Uterus (tissue), 4 donors: ENCODE results near the gene TULP1. TPM values are rescaled to one million over a fixed set of nuclear protein-coding genes. Genes with fewer than 3 reads are reported as not detected.
A peak's percentile ranks its signal among the peaks of the same experiment; 100 is the strongest.

Experiments
- DNase-seq, 2 donors: peaks; one replicate each; pipeline ENCODE4 v3.0.0-alpha.2; 2019 to 2020
- H3K27ac ChIP-seq, 2 donors: fragments of 200-600 bp; sonication (generic); 1 replicate in 1 of 2; 2 replicates in 1 of 2; pipeline ENCODE4 v1.5.1; 2016 to 2018
- H3K27me3 ChIP-seq, 2 donors: fragments of 200-600 bp; sonication (generic); one replicate each; pipeline ENCODE4 v1.5.1; 2018 to 2019; ENCODE audit warnings: control low read depth in 1 of 2
- H3K36me3 ChIP-seq, 2 donors: fragments of 200-600 bp; sonication (generic); one replicate each; pipeline ENCODE4 v1.5.1; 2019; ENCODE audit warnings: control low read depth in 1 of 2
- H3K4me1 ChIP-seq, 2 donors: fragments of 200-600 bp; sonication (generic); one replicate each; pipeline ENCODE4 v1.5.1; 2018 to 2019; ENCODE audit warnings: control low read depth in 1 of 2
- H3K4me3 ChIP-seq, 2 donors: fragments of 200-600 bp; sonication (generic); 1 replicate in 1 of 2; 2 replicates in 1 of 2; pipeline ENCODE4 v1.5.1; 2018 to 2019; ENCODE audit warnings: mild to moderate bottlenecking in 1 of 2
- H3K9me3 ChIP-seq, 2 donors: fragments of 200-600 bp; sonication (generic); one replicate each; pipeline ENCODE4 v1.5.1; 2019; ENCODE audit warnings: control low read depth in 1 of 2
- POLR2A ChIP-seq, 2 donors: fragments of 450-650 bp; IDR thresholded peaks; one replicate each; pipeline ENCODE4 v1.6.1; 2016; ENCODE audit warnings: antibody characterized with exemption in 2 of 2, mild to moderate bottlenecking in 1 of 2, moderate library complexity in 1 of 2
- intact Hi-C: fragments of 100-400 bp; cut with DNase I; formaldehyde crosslinking; loops from one replicate; pipeline ENCODE4 v1.15.1; 2023; ENCODE audit warnings: low total_unique reads
- microRNA-seq: library from miRNA; unstranded; fragments of <30 nt; microRNA quantifications from one replicate; pipeline ENCODE4, GENCODE V29; 2016; ENCODE audit warnings: borderline microRNAs expressed, borderline replicate concordance
- small RNA-seq: library from RNA; depleted of rRNA; stranded (forward); fragments of <200 nt; gene quantifications from one replicate; pipeline ENCODE3, GENCODE V24; 2016
- total RNA-seq, 4 donors: library from RNA; depleted of rRNA in 3 of 4; stranded (reverse); fragments of >200 nt in 3 of 4; gene quantifications; one replicate each; pipeline versions ENCODE4 v1.1.0 to v1.2.4, GENCODE V29; 2014 to 2023
- TF ChIP-seq, protein P1 (sequence below), 4 experiments: fragments of 200-600 bp in 2 of 4; fragments of 450-650 bp in 2 of 4; sonication (generic) in 2 of 4; IDR thresholded peaks; one replicate each; pipeline ENCODE4 v1.5.1; 2016 to 2019; ENCODE audit warnings: antibody characterized with exemption in 4 of 4, mild to moderate bottlenecking in 2 of 4, moderate library complexity in 1 of 4
- donor health status: DM: yes; HTN: yes; CAD: no.

The TULP1 gene
- total RNA-seq, 4 donors from 2014 or later, result 1.6 to 3.2 (median 2.1) TPM; not detected in 1

DNA sequence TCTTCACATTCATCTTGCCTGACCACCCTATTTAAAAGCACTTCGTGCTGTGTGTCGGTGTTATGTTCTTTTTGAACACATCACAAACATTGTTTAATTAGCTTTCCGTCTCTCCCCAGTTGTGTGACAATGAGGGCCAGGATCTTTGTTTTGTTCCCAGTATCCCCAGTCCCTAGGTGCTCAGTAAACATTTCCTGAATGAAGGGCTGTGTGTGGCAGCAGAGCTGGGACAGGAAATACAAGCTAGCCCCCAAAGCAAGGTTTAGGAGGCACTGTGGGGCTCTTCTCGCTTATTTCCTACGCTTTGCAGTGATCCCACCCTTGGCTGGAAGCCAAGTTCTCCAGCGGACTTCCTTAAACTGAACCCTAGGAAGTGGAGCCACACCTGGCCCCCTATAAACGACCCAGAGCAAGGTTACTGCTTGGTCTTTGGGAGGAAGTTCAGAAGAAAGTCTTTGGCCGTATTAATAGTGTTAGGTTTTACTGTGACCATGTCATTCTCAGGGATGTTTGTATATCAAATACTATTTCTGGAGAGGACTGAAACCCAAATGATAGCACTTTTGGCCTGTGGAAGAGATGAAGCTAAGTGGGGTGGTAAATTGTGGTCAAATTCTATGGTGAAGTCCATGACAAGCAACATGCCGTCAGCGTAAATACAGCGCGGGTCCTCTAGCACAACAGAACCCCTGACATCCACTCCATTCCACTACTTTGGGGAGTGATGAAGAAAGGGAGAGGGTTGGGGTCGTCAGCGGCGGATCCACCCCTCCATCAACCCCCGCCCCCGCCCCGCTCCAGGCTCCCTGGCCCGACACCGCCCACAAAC lies 61.1 kb downstream of the TULP1 start:
- peak overlapping the region; percentile 39 to 61 for H3K4me3 ChIP-seq
- H3K4me1 ChIP-seq, result no peaks in the 10 kb centered on the region
- no peaks in the 10 kb centered on the region for H3K36me3 ChIP-seq
- peak; percentile 34 to 60 for DNase-seq
- no peaks in the 10 kb centered on the region for H3K9me3 ChIP-seq
- intact Hi-C loops, result no loop called here
- TF ChIP-seq, protein P1, sequence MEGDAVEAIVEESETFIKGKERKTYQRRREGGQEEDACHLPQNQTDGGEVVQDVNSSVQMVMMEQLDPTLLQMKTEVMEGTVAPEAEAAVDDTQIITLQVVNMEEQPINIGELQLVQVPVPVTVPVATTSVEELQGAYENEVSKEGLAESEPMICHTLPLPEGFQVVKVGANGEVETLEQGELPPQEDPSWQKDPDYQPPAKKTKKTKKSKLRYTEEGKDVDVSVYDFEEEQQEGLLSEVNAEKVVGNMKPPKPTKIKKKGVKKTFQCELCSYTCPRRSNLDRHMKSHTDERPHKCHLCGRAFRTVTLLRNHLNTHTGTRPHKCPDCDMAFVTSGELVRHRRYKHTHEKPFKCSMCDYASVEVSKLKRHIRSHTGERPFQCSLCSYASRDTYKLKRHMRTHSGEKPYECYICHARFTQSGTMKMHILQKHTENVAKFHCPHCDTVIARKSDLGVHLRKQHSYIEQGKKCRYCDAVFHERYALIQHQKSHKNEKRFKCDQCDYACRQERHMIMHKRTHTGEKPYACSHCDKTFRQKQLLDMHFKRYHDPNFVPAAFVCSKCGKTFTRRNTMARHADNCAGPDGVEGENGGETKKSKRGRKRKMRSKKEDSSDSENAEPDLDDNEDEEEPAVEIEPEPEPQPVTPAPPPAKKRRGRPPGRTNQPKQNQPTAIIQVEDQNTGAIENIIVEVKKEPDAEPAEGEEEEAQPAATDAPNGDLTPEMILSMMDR (IDR thresholded peaks at IDR 0.05), result no peak
- TF ChIP-seq POLR2A (IDR thresholded peaks at IDR 0.05), result no peak
- H3K27me3 ChIP-seq, result no peaks in the 10 kb centered on the region
- H3K27ac ChIP-seq, result peak overlapping the region; percentile 79 to 82

DNA sequence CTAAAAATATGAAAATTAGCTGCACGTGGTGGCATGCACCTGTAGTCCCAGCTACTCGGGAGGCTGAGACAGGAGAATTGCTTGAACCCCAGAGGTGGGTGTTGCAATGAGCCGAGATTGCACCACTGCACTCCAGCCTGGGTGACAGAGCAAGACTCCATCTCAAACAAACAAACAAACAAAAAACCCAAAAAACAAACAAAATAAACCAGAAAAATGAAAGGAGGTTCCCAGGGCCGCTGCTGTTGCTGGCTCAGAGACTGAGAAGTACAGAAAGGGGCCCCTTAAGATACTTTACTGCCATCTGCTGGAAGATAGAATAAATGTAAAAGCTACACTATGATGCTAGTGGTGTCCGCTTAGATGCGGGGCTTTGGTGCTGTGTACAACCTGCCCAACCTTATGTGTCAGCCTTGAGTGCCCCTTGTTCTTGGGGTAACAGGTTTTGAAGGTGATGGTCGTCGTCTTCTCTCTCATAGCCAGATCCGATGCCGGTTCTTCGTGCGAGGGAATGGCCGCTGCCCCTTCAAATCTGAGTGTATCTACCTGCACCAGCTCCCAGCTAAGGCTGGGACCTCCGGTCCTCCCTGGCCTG lies 63.3 kb downstream of the TULP1 start:
- TF ChIP-seq POLR2A (IDR thresholded peaks at IDR 0.05), result no peak
- TF ChIP-seq, protein P1 (IDR thresholded peaks at IDR 0.05), result peak; percentile 65 to 84 (median 72)
- no peak overlapping the region for H3K27ac ChIP-seq
- intact Hi-C loops, result no loop called here
- DNase-seq, result no peak
- no peak overlapping the region for H3K4me3 ChIP-seq
- no peaks in the 10 kb centered on the region for H3K4me1 ChIP-seq
- no peaks in the 10 kb centered on the region for H3K9me3 ChIP-seq
- no peaks in the 10 kb centered on the region for H3K27me3 ChIP-seq
- no peaks in the 10 kb centered on the region for H3K36me3 ChIP-seq

DNA sequence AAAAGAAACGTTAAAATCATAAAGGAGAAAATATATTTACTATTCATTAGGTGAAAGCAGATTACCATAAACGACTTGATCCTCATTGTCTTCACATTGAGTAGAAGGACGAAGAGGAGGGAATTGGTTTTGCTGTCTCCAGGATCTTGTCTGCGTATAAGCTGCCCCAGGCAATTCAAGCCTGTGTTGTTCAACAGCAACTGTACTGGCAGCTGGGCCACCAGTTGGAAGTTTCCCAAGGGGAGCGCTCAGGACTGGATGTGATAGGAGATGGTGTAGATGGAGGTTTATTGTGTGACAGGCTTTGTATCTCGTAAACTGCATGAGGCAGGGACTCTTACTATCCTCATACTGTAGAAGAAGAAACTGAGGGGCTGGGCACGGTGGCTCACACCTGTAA lies 64.5 kb downstream of the TULP1 start:
- no peaks in the 10 kb centered on the region for H3K36me3 ChIP-seq
- no peaks in the 10 kb centered on the region for H3K27me3 ChIP-seq
- DNase-seq, result no peak
- no peaks in the 10 kb centered on the region for H3K9me3 ChIP-seq
- no peak overlapping the region for H3K27ac ChIP-seq
- TF ChIP-seq, protein P1 (IDR thresholded peaks at IDR 0.05), result no peak
- TF ChIP-seq POLR2A (IDR thresholded peaks at IDR 0.05), result no peak
- H3K4me3 ChIP-seq, result no peak overlapping the region
- intact Hi-C loops, result no loop called here
- H3K4me1 ChIP-seq, result no peaks in the 10 kb centered on the region

Small RNA genes within 50 kb of the gene (microRNA-seq; reads per million reads assigned to microRNA genes)
- not detected for gene MIR7111

Small RNA genes within 50 kb of the gene (small RNA-seq; reads per million reads assigned to genes)
- gene MIR7111, result not detected

Other genes with a start within 250 kb of the TULP1 start
- 1 to 10 TPM in 3 of 4 donors, under 1 TPM in 1; 0.26 to 8.9 (median 3.1) TPM for gene DEF6, start 215.1 kb downstream of the TULP1 start, total RNA-seq
- gene PPARD, start 170.3 kb downstream of the TULP1 start, total RNA-seq, result 10 to 100 TPM in 1 of 4 donors, 1 to 10 TPM in 3; 1.5 to 26.6 (median 7.8) TPM
- gene FANCE, start 60.6 kb downstream of the TULP1 start, total RNA-seq, result 10 to 100 TPM in 3 of 4 donors, 1 to 10 TPM in 1; 9.6 to 19.1 (median 11.4) TPM
- gene RPL10A, start 44.5 kb downstream of the TULP1 start, total RNA-seq, result 1,000 to 10,000 TPM; 1,557 to 4,762 (median 2,904) TPM
- 100 to 1,000 TPM in 1 of 4 donors, 10 to 100 TPM in 3; 10.2 to 107 (median 17.2) TPM for gene TEAD3, start 15.8 kb downstream of the TULP1 start, total RNA-seq
- gene FKBP5, start 176.0 kb upstream of the TULP1 start, total RNA-seq, result 100 to 1,000 TPM in 2 of 4 donors, 10 to 100 TPM in 2; 35.1 to 197 (median 84.5) TPM
- 1 to 10 TPM in 2 of 4 donors, not detected in 2; 1.6 TPM for gene ARMC12, start 224.1 kb upstream of the TULP1 start, total RNA-seq